HEK293T (cell line): ENCODE data around the gene SMARCA1.
A peak's percentile ranks its signal among the peaks of the same experiment; 100 is the strongest.

ENCODE experiments used
- CTCF ChIA-PET: fragments of 350-600 bp; formaldehyde crosslinking; extraction: SDS; loops from one replicate; lab custom pipeline; 2021; ENCODE audit warnings: antibody characterized with exemption, inconsistent platforms; lab: Yijun Ruan, JAX
- POLR2A ChIA-PET: fragments of 350-600 bp; formaldehyde crosslinking; extraction: SDS; loops from one replicate; lab custom pipeline; 2020; ENCODE audit warnings: antibody characterized with exemption, inconsistent platforms; lab: Yijun Ruan, JAX
- DNase-seq: peaks from one replicate; pipeline ENCODE4 v3.0.0; 2012; ENCODE audit warnings: mixed read lengths; ENCODE audit errors: extremely low spot score
- ARNT ChIP-seq: fragments of 450-650 bp; IDR thresholded peaks from 2 replicates; pipeline ENCODE4 v1.6.1; 2017; ENCODE audit warnings: mild to moderate bottlenecking
- BHLHE40 ChIP-seq: fragments of 450-650 bp; IDR thresholded peaks from 2 replicates; pipeline ENCODE4 v1.6.1; 2016; ENCODE audit warnings: mild to moderate bottlenecking, moderate library complexity, borderline replicate concordance
- CTBP1 ChIP-seq: fragments of 450-650 bp; IDR thresholded peaks from 2 replicates; pipeline ENCODE4 v1.6.1; 2016; ENCODE audit warnings: borderline replicate concordance
- ELF4 ChIP-seq: fragments of 450-650 bp; IDR thresholded peaks from 2 replicates; pipeline ENCODE4 v1.6.1; 2017; ENCODE audit warnings: antibody characterized with exemption
- FOXA1 ChIP-seq: fragments of 450-650 bp; IDR thresholded peaks from 2 replicates; pipeline ENCODE4 v1.6.1; 2016; ENCODE audit warnings: mild to moderate bottlenecking
- FOXK2 ChIP-seq: fragments of 450-650 bp; IDR thresholded peaks from 2 replicates; pipeline ENCODE4 v1.6.1; 2016; ENCODE audit warnings: mild to moderate bottlenecking
- FOXM1 ChIP-seq: fragments of 450-650 bp; IDR thresholded peaks from 2 replicates; pipeline ENCODE4 v1.6.1; 2017; ENCODE audit warnings: mild to moderate bottlenecking, borderline replicate concordance
- HDGF ChIP-seq: fragments of 450-650 bp; IDR thresholded peaks from 2 replicates; pipeline ENCODE4 v1.6.1; 2017; ENCODE audit warnings: antibody characterized with exemption, borderline replicate concordance
- L3MBTL2 ChIP-seq: fragments of 450-650 bp; conservative IDR thresholded peaks from 2 replicates; pipeline ENCODE4 v1.6.1; 2016; ENCODE audit warnings: mild to moderate bottlenecking
- LEF1 ChIP-seq: fragments of 450-650 bp; IDR thresholded peaks from 2 replicates; pipeline ENCODE4 v1.6.1; 2017; ENCODE audit warnings: mild to moderate bottlenecking, borderline replicate concordance
- NFRKB ChIP-seq: fragments of 450-650 bp; IDR thresholded peaks from 2 replicates; pipeline ENCODE4 v1.6.1; 2016; ENCODE audit warnings: mild to moderate bottlenecking, moderate library complexity
- PKNOX1 ChIP-seq: fragments of 450-650 bp; IDR thresholded peaks from 2 replicates; pipeline ENCODE4 v1.6.1; 2016
- SP1 ChIP-seq: fragments of 450-650 bp; IDR thresholded peaks from 2 replicates; pipeline ENCODE4 v1.6.1; 2017
- SUZ12 ChIP-seq: fragments of 450-650 bp; IDR thresholded peaks from 2 replicates; pipeline ENCODE4 v1.6.1; 2016; ENCODE audit warnings: mild to moderate bottlenecking
- TARDBP ChIP-seq: fragments of 450-650 bp; IDR thresholded peaks from 2 replicates; pipeline ENCODE4 v1.6.1; 2016
- ZNF384 ChIP-seq: fragments of 450-650 bp; IDR thresholded peaks from 2 replicates; pipeline ENCODE4 v1.6.1; 2016

The SMARCA1 gene

GRCh38 chrX:129520151-129520550, 3.1 kb downstream of the SMARCA1 start:
- POLR2A ChIA-PET: no interaction called here
- TF ChIP-seq SP1 (no peak), NFRKB (no peak), FOXA1 (no peak), LEF1 (no peak), PKNOX1 (no peak), ZNF384 (no peak), SUZ12 (no peak), HDGF (no peak), FOXK2 (no peak)
- no peak for DNase-seq
- CTCF ChIA-PET: no interaction called here

GRCh38 chrX:129516402-129516801, 6.9 kb downstream of the SMARCA1 start:
- no peak for DNase-seq
- POLR2A ChIA-PET: no interaction called here
- no peak for TF ChIP-seq TARDBP
- no peak for TF ChIP-seq ZNF384
- TF ChIP-seq PKNOX1: no peak
- TF ChIP-seq NFRKB: no peak
- TF ChIP-seq FOXM1: no peak
- no peak for TF ChIP-seq FOXA1
- no peak for TF ChIP-seq HDGF
- TF ChIP-seq ARNT: no peak
- TF ChIP-seq SP1: no peak
- no peak for TF ChIP-seq CTBP1
- no peak for TF ChIP-seq BHLHE40
- TF ChIP-seq FOXK2: no peak
- TF ChIP-seq SUZ12: no peak
- no peak for TF ChIP-seq ELF4
- TF ChIP-seq LEF1: no peak
- TF ChIP-seq L3MBTL2: no peak
- CTCF ChIA-PET: no interaction called here

- POLR2A ChIA-PET: no interaction called here
- CTCF ChIA-PET: no interaction called here
- TF ChIP-seq LEF1 (no peak), ARNT (no peak), ZNF384 (no peak), L3MBTL2 (no peak), FOXK2 (no peak), CTBP1 (no peak), PKNOX1 (no peak), SUZ12 (no peak), HDGF (no peak), NFRKB (no peak)
- DNase-seq: no peak
Observed at GRCh38 chrX:129512409-129512808, 10.9 kb downstream of the SMARCA1 start.

GRCh38 chrX:129511689-129512088, 11.6 kb downstream of the SMARCA1 start:
- no peak for DNase-seq
- ChIA-PET CTCF (no interaction called here), POLR2A (no interaction called here)
- TF ChIP-seq BHLHE40: no peak
- no peak for TF ChIP-seq NFRKB
- no peak for TF ChIP-seq PKNOX1
- TF ChIP-seq FOXK2: no peak
- no peak for TF ChIP-seq TARDBP
- no peak for TF ChIP-seq SUZ12
- no peak for TF ChIP-seq HDGF
- no peak for TF ChIP-seq ARNT
- no peak for TF ChIP-seq FOXA1

- CTCF ChIA-PET: interaction anchor here (0.6 kb wide), 1 partner anchor 297 kb away, joined by 7 read pairs; no protein-coding TSS in a partner anchor
- POLR2A ChIA-PET: interaction anchor here (0.8 kb wide), 1 partner anchor 30 kb away, joined by 3 read pairs; the partner anchor contains the start of gene OCRL
- no peak for DNase-seq
- TF ChIP-seq ARNT (no peak), PKNOX1 (peak; percentile 26; the same call in 1 of the 2 replicates)
Observed at GRCh38 chrX:129510331-129510730, 13.0 kb downstream of the SMARCA1 start.

- ChIA-PET CTCF (no interaction called here), POLR2A (no interaction called here)
- no peak for TF ChIP-seq SUZ12
- TF ChIP-seq FOXK2: no peak
- DNase-seq: no peak
Observed at GRCh38 chrX:129497146-129497843, 26.0 kb downstream of the SMARCA1 start.
